Hepatocyte (in vitro differentiated cells): ENCODE results near the gene PUSL1. TPM values are rescaled to one million over a fixed set of nuclear protein-coding genes. Genes with fewer than 3 reads are reported as not detected.

ENCODE experiments used
- DNase-seq: peaks from one replicate; pipeline ENCODE4 v3.0.0-alpha.2; 2016; ENCODE audit warnings: low spot score
- H2AFZ ChIP-seq: fragments of 200-600 bp; sonication (generic); 2 replicates; pipeline ENCODE4 v1.6.0; 2016; ENCODE audit warnings: antibody characterized with exemption, mild to moderate bottlenecking
- H3K27ac ChIP-seq: fragments of 200-600 bp; sonication (generic); 2 replicates; pipeline ENCODE4 v1.5.1; 2016; ENCODE audit warnings: mild to moderate bottlenecking
- H3K27me3 ChIP-seq: fragments of 200-600 bp; sonication (generic); 2 replicates; pipeline ENCODE4 v1.6.1; 2016
- H3K36me3 ChIP-seq: fragments of 200-600 bp; sonication (generic); replicated peaks from 2 replicates; pipeline ENCODE4 v1.5.1; 2016; ENCODE audit warnings: low read depth; ENCODE audit not compliant: insufficient read depth
- H3K4me1 ChIP-seq: fragments of 200-600 bp; sonication (generic); 2 replicates; pipeline ENCODE4 v1.5.1; 2016; ENCODE audit warnings: mild to moderate bottlenecking, moderate library complexity; ENCODE audit not compliant: insufficient read depth
- H3K4me2 ChIP-seq: fragments of 200-600 bp; sonication (generic); 2 replicates; pipeline ENCODE4 v1.6.0; 2016
- H3K4me3 ChIP-seq: fragments of 200-600 bp; sonication (generic); 2 replicates; pipeline ENCODE4 v1.5.1; 2016; ENCODE audit warnings: mild to moderate bottlenecking
- H3K79me2 ChIP-seq: fragments of 200-600 bp; sonication (generic); 2 replicates; pipeline ENCODE4 v1.6.0; 2017; ENCODE audit warnings: mild to moderate bottlenecking
- H3K9me2 ChIP-seq: fragments of 200-600 bp; sonication (generic); replicated peaks from 2 replicates; pipeline ENCODE4 v1.6.0; 2017; ENCODE audit warnings: mild to moderate bottlenecking; ENCODE audit not compliant: insufficient read depth
- H3K9me3 ChIP-seq: fragments of 200-600 bp; sonication (generic); 2 replicates; pipeline ENCODE4 v1.5.1; 2016; ENCODE audit warnings: low read depth, mild to moderate bottlenecking
- H4K20me1 ChIP-seq: fragments of 200-600 bp; sonication (generic); 2 replicates; pipeline ENCODE4 v1.6.0; 2016; ENCODE audit warnings: mild to moderate bottlenecking; ENCODE audit not compliant: insufficient read depth, poor library complexity, severe bottlenecking
- CTCF ChIP-seq: fragments of 200-600 bp; sonication (generic); IDR thresholded peaks from 2 replicates; pipeline ENCODE4 v1.5.1; 2016; ENCODE audit warnings: antibody characterized with exemption, mild to moderate bottlenecking; ENCODE audit not compliant: poor library complexity
- EZH2 ChIP-seq: fragments of 200-600 bp; sonication (generic); IDR thresholded peaks from 2 replicates; pipeline ENCODE4 v1.6.1; 2016; ENCODE audit warnings: antibody characterized with exemption, mild to moderate bottlenecking, borderline replicate concordance
- EZH2phosphoT487 ChIP-seq: fragments of 200-600 bp; sonication (generic); IDR thresholded peaks from one replicate; pipeline ENCODE4 v1.6.1; 2018; ENCODE audit warnings: antibody characterized with exemption, mild to moderate bottlenecking, low read depth, moderate library complexity; ENCODE audit not compliant: unreplicated experiment, severe bottlenecking
- WGBS: methylation state at CpG from one replicate; pipeline ENCODE4 v1.1.6; 2016; ENCODE audit warnings: low lambda C conversion rate; ENCODE audit errors: missing lambda C conversion rate; 5-methylcytosine and 5-hydroxymethylcytosine counted together
- polyA plus RNA-seq: library from polyadenylated mRNA; unstranded; fragments of >200 nt; fragmentation: Nextera tagmentation; extraction: Ambion mirVana; gene quantifications from 2 replicates; pipeline ENCODE4 v1.2.1, GENCODE V29; 2016
- total RNA-seq: library from RNA; depleted of rRNA; stranded (reverse); fragments of >200 nt; gene quantifications from 2 replicates; pipeline ENCODE4 v1.2.3, GENCODE V29; 2014

PUSL1 gene
- total and polyA plus RNA-seq, 2 experiments from 2014 or later = 27.7 to 37.2 TPM

GRCh38 chr1:1307261-1307922 lies 1.0 kb upstream of the PUSL1 start:
- TF ChIP-seq EZH2 = no peak
- TF ChIP-seq CTCF = no peak
- no peak for TF ChIP-seq EZH2phosphoT487
- Histone ChIP-seq H3K9me2 (no peaks in the 10 kb centered on the region), H3K27me3 (no peaks in the 10 kb centered on the region), H4K20me1 (peaks cover 24% of the 10 kb centered on the region), H3K79me2 (peaks cover 63% of the 10 kb centered on the region), H3K9me3 (no peaks in the 10 kb centered on the region), H2AFZ (no peak overlapping the region), H3K4me3 (peak overlapping the region; percentile 70), H3K27ac (peak overlapping the region; percentile 93), H3K4me2 (peak overlapping the region; percentile 99), H3K4me1 (peaks cover 41% of the 10 kb centered on the region), H3K36me3 (no peaks in the 10 kb centered on the region)
- DNase-seq = no peak
- 4% methylated on average over 18 of the region's 83 CpGs for WGBS

DNA sequence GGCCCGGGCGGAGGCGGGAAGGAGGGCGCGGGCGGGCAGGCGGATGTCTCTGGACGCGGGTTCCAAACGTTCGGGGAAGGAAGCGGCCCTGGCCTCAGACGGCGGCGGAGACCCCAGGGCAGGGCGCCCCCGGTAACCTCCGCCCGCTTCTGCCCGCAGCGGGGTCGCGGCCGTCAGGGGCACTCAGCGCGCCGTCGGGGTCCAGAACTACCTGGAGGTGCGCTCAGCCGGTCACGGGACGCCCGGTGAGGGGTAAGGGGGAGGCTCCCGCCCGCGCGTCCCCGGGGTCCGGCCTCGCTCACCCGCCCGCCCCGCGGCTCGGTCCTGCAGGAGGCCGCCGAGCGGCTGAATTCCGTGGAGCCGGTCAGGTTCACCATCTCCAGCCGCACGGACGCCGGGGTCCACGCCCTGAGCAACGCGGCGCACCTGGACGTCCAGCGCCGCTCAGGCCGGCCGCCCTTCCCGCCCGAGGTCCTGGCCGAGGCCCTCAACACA lies 406 bp downstream of the PUSL1 start:
- WGBS = under 1% methylated on average over 29 of the region's 66 CpGs
- H3K4me1 ChIP-seq = peaks cover 41% of the 10 kb centered on the region
- DNase-seq = peak; percentile 54
- peak overlapping the region; percentile 91 for H3K4me2 ChIP-seq
- peaks cover 54% of the 10 kb centered on the region for H3K79me2 ChIP-seq
- H3K27me3 ChIP-seq = no peaks in the 10 kb centered on the region
- peaks cover 21% of the 10 kb centered on the region for H4K20me1 ChIP-seq
- H3K9me3 ChIP-seq = no peaks in the 10 kb centered on the region
- H3K27ac ChIP-seq = peak overlapping the region; percentile 87
- H3K9me2 ChIP-seq = no peaks in the 10 kb centered on the region
- no peaks in the 10 kb centered on the region for H3K36me3 ChIP-seq
- H2AFZ ChIP-seq = peak overlapping the region; percentile 9
- H3K4me3 ChIP-seq = peak overlapping the region; percentile 98
- TF ChIP-seq EZH2 (no peak), CTCF (no peak), EZH2phosphoT487 (no peak)

GRCh38 chr1:1309251-1310108 lies 1.1 kb downstream of the PUSL1 start:
- 29% methylated on average over 55 of the region's 57 CpGs for WGBS
- Histone ChIP-seq H3K4me1 (peaks cover 34% of the 10 kb centered on the region), H4K20me1 (peaks cover 15% of the 10 kb centered on the region), H3K27me3 (no peaks in the 10 kb centered on the region), H3K36me3 (no peaks in the 10 kb centered on the region), H3K4me2 (peak overlapping the region; percentile 91), H3K4me3 (peak overlapping the region; percentile 98), H3K9me3 (no peaks in the 10 kb centered on the region), H3K9me2 (no peaks in the 10 kb centered on the region), H3K79me2 (peaks cover 47% of the 10 kb centered on the region), H2AFZ (peak overlapping the region; percentile 9), H3K27ac (peak overlapping the region; percentile 87)
- TF ChIP-seq EZH2phosphoT487 (no peak), CTCF (no peak), EZH2 (no peak)
- peak; percentile 53 for DNase-seq
